OCI-LY7 (cell line): Measurements from ENCODE around the gene BAIAP2L2. TPM values are rescaled to one million over a fixed set of nuclear protein-coding genes. Genes with fewer than 3 reads are reported as not detected.

ENCODE experiments used
- BruUV-seq: library from RNA; stranded (reverse); fragments of 400-500 nt; replicated peaks from 2 replicates; lab custom pipeline; 2021; lab: Mats Ljungman, UMichigan
- CTCF ChIA-PET: fragments of 300-600 bp; sonication (Branson Sonifier 250); formaldehyde crosslinking; loops from one replicate; lab custom pipeline; 2022; ENCODE audit warnings: antibody characterized with exemption; ENCODE audit not compliant: unreplicated experiment; lab: Charles Lee
- POLR2A ChIA-PET: fragments of 300-600 bp; sonication (Branson Sonifier 250); formaldehyde crosslinking; loops from one replicate; lab custom pipeline; 2022; ENCODE audit warnings: antibody characterized with exemption; lab: Charles Lee
- DNase-seq: peaks from one replicate; pipeline ENCODE4 v3.0.0-alpha.2; 2015; ENCODE audit warnings: low spot score
- H2AFZ ChIP-seq: fragments of 200-600 bp; sonication (generic), shearing (Covaris generic); 2 replicates; pipeline ENCODE4 v1.6.1; 2014; ENCODE audit warnings: mild to moderate bottlenecking, antibody characterized with exemption, low read length, moderate library complexity
- H3K27ac ChIP-seq: fragments of 200-600 bp; sonication (generic); 2 replicates; pipeline ENCODE4 v1.5.1; 2014; ENCODE audit warnings: mixed run types, low read depth, mild to moderate bottlenecking, moderate library complexity, low read length, inconsistent platforms; ENCODE audit not compliant: poor library complexity, severe bottlenecking
- H3K36me3 ChIP-seq: fragments of 200-600 bp; sonication (generic); 2 replicates; pipeline ENCODE4 v1.6.1; 2014; ENCODE audit warnings: mild to moderate bottlenecking, antibody characterized with exemption, low read length, moderate library complexity, mixed read lengths; ENCODE audit not compliant: insufficient read depth
- H3K4me1 ChIP-seq: fragments of 200-600 bp; sonication (generic); 2 replicates; pipeline ENCODE4 v1.5.1; 2014; ENCODE audit warnings: mild to moderate bottlenecking, low read length; ENCODE audit not compliant: insufficient read depth, poor library complexity, severe bottlenecking
- H3K4me2 ChIP-seq: fragments of 200-600 bp; sonication (generic); 2 replicates; pipeline ENCODE4 v1.6.1; 2014; ENCODE audit warnings: mild to moderate bottlenecking, low read length
- H3K4me3 ChIP-seq: fragments of 200-600 bp; sonication (generic); 2 replicates; pipeline ENCODE4 v1.5.1; 2014; ENCODE audit warnings: mild to moderate bottlenecking, low read depth, low read length; ENCODE audit not compliant: poor library complexity, severe bottlenecking
- H3K79me2 ChIP-seq: fragments of 200-600 bp; sonication (generic); 2 replicates; pipeline ENCODE4 v1.6.1; 2016; ENCODE audit warnings: low read depth, mild to moderate bottlenecking, low read length, moderate library complexity, mixed read lengths; ENCODE audit not compliant: insufficient read depth
- H3K9me2 ChIP-seq: fragments of 200-600 bp; sonication (generic); 2 replicates; pipeline ENCODE4 v1.6.1; 2016; ENCODE audit warnings: mild to moderate bottlenecking, low read length, mixed read lengths; ENCODE audit not compliant: insufficient read depth
- H3K9me3 ChIP-seq: fragments of 200-600 bp; sonication (generic); 2 replicates; pipeline ENCODE4 v1.6.1; 2014; ENCODE audit warnings: mild to moderate bottlenecking, mixed run types, low read length, mixed read lengths
- H4K20me1 ChIP-seq: fragments of 200-600 bp; sonication (generic); 2 replicates; pipeline ENCODE4 v1.6.1; 2014; ENCODE audit warnings: mild to moderate bottlenecking, antibody characterized with exemption, low read length, moderate library complexity, mixed read lengths; ENCODE audit not compliant: insufficient read depth
- EZH2phosphoT487 ChIP-seq: fragments of 200-600 bp; sonication (generic); IDR thresholded peaks from 2 replicates; pipeline ENCODE4 v1.6.1; 2018; ENCODE audit warnings: low read depth, borderline replicate concordance, mild to moderate bottlenecking, mixed run types, antibody characterized with exemption, low read length, moderate library complexity, mixed read lengths
- intact Hi-C: fragments of 100-400 bp; cut with micrococcal nuclease; formaldehyde crosslinking; loops from one replicate; pipeline ENCODE4 v1.10.0; 2022; ENCODE audit not compliant: unreplicated experiment
- total RNA-seq, 2 experiments: library from RNA; depleted of rRNA in 1 of 2; stranded (reverse); fragments of >200 nt in 1 of 2; shearing (Covaris generic) in 1 of 2; gene quantifications; 2 replicates each; pipeline ENCODE4 v1.2.3, GENCODE V29; 2014 to 2022
- TF ChIP-seq, protein P1 (sequence below): fragments of 200-600 bp; sonication (generic); conservative IDR thresholded peaks from 2 replicates; pipeline ENCODE4 v1.5.1; 2014; ENCODE audit warnings: mild to moderate bottlenecking, antibody characterized with exemption, low read length, moderate library complexity, mixed read lengths

The BAIAP2L2 gene
- total RNA-seq, 2 experiments from 2014 or later, result 0.35 to 1.9 TPM

DNA sequence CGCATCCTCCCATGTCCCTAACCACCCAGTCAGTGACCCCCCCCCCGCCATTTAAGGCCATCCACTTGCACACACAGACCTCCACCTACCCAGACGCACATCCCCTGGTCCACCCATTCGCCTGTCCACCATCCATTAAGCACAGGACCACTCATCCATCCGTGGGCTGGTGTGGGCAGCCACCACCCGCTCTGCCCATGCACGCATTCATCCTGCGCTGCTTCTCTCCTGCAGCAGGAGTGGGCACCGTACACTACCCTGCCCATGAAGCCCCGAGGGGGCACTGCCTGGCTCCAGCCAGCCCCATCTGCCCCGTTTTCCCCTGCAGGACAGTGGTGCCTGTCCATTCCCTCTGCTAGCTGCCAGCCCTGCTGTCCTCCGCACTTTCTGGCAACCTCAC, 22.6 kb downstream of the BAIAP2L2 start:
- ChIA-PET POLR2A (no interaction called here), CTCF (no interaction called here)
- no peak for TF ChIP-seq EZH2phosphoT487
- TF ChIP-seq, protein P1, sequence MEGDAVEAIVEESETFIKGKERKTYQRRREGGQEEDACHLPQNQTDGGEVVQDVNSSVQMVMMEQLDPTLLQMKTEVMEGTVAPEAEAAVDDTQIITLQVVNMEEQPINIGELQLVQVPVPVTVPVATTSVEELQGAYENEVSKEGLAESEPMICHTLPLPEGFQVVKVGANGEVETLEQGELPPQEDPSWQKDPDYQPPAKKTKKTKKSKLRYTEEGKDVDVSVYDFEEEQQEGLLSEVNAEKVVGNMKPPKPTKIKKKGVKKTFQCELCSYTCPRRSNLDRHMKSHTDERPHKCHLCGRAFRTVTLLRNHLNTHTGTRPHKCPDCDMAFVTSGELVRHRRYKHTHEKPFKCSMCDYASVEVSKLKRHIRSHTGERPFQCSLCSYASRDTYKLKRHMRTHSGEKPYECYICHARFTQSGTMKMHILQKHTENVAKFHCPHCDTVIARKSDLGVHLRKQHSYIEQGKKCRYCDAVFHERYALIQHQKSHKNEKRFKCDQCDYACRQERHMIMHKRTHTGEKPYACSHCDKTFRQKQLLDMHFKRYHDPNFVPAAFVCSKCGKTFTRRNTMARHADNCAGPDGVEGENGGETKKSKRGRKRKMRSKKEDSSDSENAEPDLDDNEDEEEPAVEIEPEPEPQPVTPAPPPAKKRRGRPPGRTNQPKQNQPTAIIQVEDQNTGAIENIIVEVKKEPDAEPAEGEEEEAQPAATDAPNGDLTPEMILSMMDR, result no peak
- Histone ChIP-seq H4K20me1 (no peaks in the 10 kb centered on the region), H3K79me2 (no peaks in the 10 kb centered on the region), H3K4me3 (no peak overlapping the region), H3K27ac (no peak overlapping the region), H3K9me2 (no peaks in the 10 kb centered on the region), H3K4me2 (no peak overlapping the region), H3K9me3 (no peaks in the 10 kb centered on the region), H3K4me1 (no peaks in the 10 kb centered on the region), H3K36me3 (no peaks in the 10 kb centered on the region), H2AFZ (no peak overlapping the region)
- no peak for DNase-seq
- intact Hi-C loops, result no loop called here
- BruUV-seq, result no TSS peak

DNA sequence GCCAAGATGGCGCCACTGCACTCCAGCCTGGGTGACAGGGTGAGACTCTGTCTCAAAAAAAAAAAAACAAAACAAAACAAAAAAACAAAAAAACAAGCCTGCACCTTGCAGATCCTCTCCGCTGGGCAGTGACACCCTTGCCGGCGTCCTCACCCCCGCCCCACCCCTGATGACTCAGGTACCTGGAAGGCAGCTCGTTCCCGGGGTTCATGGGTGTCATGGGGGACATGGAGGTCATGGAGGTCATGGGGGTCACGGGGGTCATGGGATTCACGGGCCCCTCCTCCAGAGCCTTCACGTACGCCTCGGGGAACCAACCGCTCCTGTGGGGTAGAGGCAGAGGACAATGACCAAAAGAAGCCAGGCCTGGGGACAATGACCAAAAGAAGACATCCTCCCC, 23.5 kb downstream of the BAIAP2L2 start:
- H3K27ac ChIP-seq, result no peak overlapping the region
- no peaks in the 10 kb centered on the region for H3K9me3 ChIP-seq
- no peak overlapping the region for H3K4me2 ChIP-seq
- no peaks in the 10 kb centered on the region for H4K20me1 ChIP-seq
- no peaks in the 10 kb centered on the region for H3K9me2 ChIP-seq
- BruUV-seq, result no TSS peak
- intact Hi-C loops, result no loop called here
- no peaks in the 10 kb centered on the region for H3K36me3 ChIP-seq
- no peak for DNase-seq
- CTCF ChIA-PET, result no interaction called here
- no peaks in the 10 kb centered on the region for H3K79me2 ChIP-seq
- H3K4me1 ChIP-seq, result no peaks in the 10 kb centered on the region
- POLR2A ChIA-PET, result no interaction called here
- TF ChIP-seq, protein P1, result no peak
- no peak for TF ChIP-seq EZH2phosphoT487
- no peak overlapping the region for H3K4me3 ChIP-seq
- no peak overlapping the region for H2AFZ ChIP-seq

DNA sequence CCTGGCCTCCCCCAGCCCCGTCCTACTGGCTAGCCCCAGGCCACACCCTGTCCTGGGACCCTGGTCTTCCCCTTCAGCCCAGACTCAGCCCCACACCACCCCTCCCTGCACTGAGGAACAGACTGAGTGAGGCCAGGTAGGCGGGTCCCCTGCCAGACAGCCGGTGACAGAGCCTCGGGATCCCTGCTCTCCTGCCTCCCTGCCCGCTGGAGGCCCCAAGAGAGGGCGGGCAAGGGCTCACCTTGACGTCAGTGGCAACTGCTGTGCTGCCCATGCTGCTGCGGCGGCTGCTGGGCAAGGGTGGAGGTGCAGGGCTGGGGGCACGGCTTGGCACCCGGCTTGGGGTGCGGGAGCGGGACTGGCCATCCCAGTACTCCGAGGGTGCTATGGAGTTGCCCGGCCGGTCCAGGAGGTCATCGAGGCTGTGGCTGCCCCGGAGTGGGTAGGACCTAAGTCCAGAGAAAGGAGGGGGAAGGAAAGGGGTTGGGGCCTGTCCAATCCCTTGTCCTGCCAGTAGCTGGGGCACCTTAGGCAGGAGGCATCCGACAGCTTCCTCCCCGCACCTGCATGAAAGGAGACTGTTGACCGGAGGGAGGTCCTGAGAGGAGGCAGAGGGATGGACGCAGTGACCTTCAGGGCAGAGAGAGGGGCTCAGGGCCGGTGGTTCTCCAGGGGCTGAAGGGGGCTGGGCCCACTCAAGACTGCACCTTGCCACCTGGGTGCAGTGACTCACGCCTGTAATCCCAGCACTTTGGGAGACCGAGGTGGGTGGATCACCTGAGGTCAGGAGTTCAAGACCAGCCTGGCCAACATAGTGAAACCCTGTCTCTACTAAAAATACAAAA, 24.3 kb downstream of the BAIAP2L2 start:
- Histone ChIP-seq H3K9me2 (no peaks in the 10 kb centered on the region), H3K4me2 (no peak overlapping the region), H3K9me3 (no peaks in the 10 kb centered on the region), H3K4me3 (no peak overlapping the region), H2AFZ (no peak overlapping the region), H3K36me3 (no peaks in the 10 kb centered on the region), H3K27ac (no peak overlapping the region), H4K20me1 (no peaks in the 10 kb centered on the region), H3K4me1 (no peaks in the 10 kb centered on the region), H3K79me2 (no peaks in the 10 kb centered on the region)
- ChIA-PET CTCF (no interaction called here), POLR2A (no interaction called here)
- no TSS peak for BruUV-seq
- no peak for DNase-seq
- intact Hi-C loops, result no loop called here
- no peak for TF ChIP-seq EZH2phosphoT487
- TF ChIP-seq, protein P1, result no peak
